Lung (tissue), 12 donors: ENCODE results near the gene STPG1. TPM values are rescaled to one million over a fixed set of nuclear protein-coding genes. Genes with fewer than 3 reads are reported as not detected.

Experiments used
- ATAC-seq: fragments of 200-7000 bp; cut with Tn5 transposase; one replicate; pipeline ENCODE4 v1.9.1; 2020; ENCODE audit warnings: moderate number of reproducible peaks; ENCODE audit not compliant: insufficient read depth, low FRiP score
- DNase-seq, 3 donors: peaks; one replicate each; pipeline ENCODE4 v3.0.0-alpha.2; 2013 to 2017
- H3K27ac ChIP-seq, 2 donors: one replicate each; pipeline ENCODE4 v1.5.1; 2013; ENCODE audit warnings: mild to moderate bottlenecking in 2 of 2, moderate library complexity in 2 of 2, control low read depth in 1 of 2, inconsistent platforms in 1 of 2, low read depth in 1 of 2, low read length in 1 of 2
- H3K27me3 ChIP-seq, 3 donors: one replicate each; pipeline ENCODE4 v1.5.1; 2013; ENCODE audit warnings: low read length in 2 of 3; ENCODE audit not compliant: control insufficient read depth in 3 of 3, insufficient read depth in 3 of 3
- H3K36me3 ChIP-seq, 4 donors: one replicate each; pipeline ENCODE4 v1.5.1; 2013; ENCODE audit warnings: low read length in 4 of 4, mild to moderate bottlenecking in 1 of 4, moderate library complexity in 1 of 4; ENCODE audit not compliant: control insufficient read depth in 4 of 4, insufficient read depth in 4 of 4
- H3K4me1 ChIP-seq, 5 donors: one replicate each; pipeline ENCODE4 v1.5.1; 2013; ENCODE audit warnings: low read length in 5 of 5, mild to moderate bottlenecking in 2 of 5, moderate library complexity in 1 of 5; ENCODE audit not compliant: control insufficient read depth in 5 of 5, insufficient read depth in 5 of 5
- H3K4me3 ChIP-seq: one replicate; pipeline ENCODE4 v1.5.1; 2013; ENCODE audit warnings: mild to moderate bottlenecking, control low read depth, moderate library complexity
- H3K9ac ChIP-seq, 2 donors: one replicate each; pipeline ENCODE4 v1.5.1; 2013; ENCODE audit warnings: low read length in 2 of 2, control low read depth in 1 of 2; ENCODE audit not compliant: insufficient read depth in 1 of 2
- H3K9me3 ChIP-seq, 4 donors: one replicate each; pipeline ENCODE4 v1.5.1; 2013; ENCODE audit warnings: low read length in 3 of 4, mild to moderate bottlenecking in 1 of 4, moderate library complexity in 1 of 4; ENCODE audit not compliant: control insufficient read depth in 4 of 4, insufficient read depth in 3 of 4
- WGBS, 2 donors: extraction: QIAGEN DNeasy Blood & Tissue Kit; methylation state at CpG; one replicate each; pipeline ENCODE4 v1.1.7; 2013; 5-methylcytosine and 5-hydroxymethylcytosine counted together
- polyA plus RNA-seq, 2 donors: library from polyadenylated mRNA; stranded (reverse); fragments of 200-250 nt; gene quantifications; one replicate each; pipeline ENCODE4 v1.2.1, GENCODE V29; 2013
- total RNA-seq, 2 donors: library from RNA; depleted of rRNA in 1 of 2; stranded (reverse); fragments of >200 nt in 1 of 2; gene quantifications; one replicate each; pipeline ENCODE4 v1.2.1, GENCODE V29; 2014 to 2021
- TF ChIP-seq, protein P1 (sequence below): IDR thresholded peaks from 2 replicates; pipeline ENCODE4 v1.5.1; 2012; ENCODE audit warnings: mild to moderate bottlenecking; ENCODE audit errors: control extremely low read depth, extremely low read depth
- donor health status: control.
- donor health status: control.
- donor health status: Bipolar disorder and iron deficiency.
- donor health status: healthy.
- donor health status: DM: yes; HTN: yes; CAD: no.

Gene STPG1
- total and polyA plus RNA-seq, 4 donors: 6.7 to 13.5 (median 9.8) TPM

- Histone ChIP-seq H3K27ac (no peak overlapping the region), H3K4me3 (no peak overlapping the region), H3K9me3 (peaks cover 0 to 2% (median 0%) of the 10 kb centered on the region in 4 donors), H3K9ac (no peak overlapping the region), H3K36me3 (no peaks in the 10 kb centered on the region), H3K4me1 (peaks cover 0 to 26% (median 3%) of the 10 kb centered on the region in 5 donors), H3K27me3 (no peaks in the 10 kb centered on the region)
- no peak for ATAC-seq
- TF ChIP-seq, protein P1, sequence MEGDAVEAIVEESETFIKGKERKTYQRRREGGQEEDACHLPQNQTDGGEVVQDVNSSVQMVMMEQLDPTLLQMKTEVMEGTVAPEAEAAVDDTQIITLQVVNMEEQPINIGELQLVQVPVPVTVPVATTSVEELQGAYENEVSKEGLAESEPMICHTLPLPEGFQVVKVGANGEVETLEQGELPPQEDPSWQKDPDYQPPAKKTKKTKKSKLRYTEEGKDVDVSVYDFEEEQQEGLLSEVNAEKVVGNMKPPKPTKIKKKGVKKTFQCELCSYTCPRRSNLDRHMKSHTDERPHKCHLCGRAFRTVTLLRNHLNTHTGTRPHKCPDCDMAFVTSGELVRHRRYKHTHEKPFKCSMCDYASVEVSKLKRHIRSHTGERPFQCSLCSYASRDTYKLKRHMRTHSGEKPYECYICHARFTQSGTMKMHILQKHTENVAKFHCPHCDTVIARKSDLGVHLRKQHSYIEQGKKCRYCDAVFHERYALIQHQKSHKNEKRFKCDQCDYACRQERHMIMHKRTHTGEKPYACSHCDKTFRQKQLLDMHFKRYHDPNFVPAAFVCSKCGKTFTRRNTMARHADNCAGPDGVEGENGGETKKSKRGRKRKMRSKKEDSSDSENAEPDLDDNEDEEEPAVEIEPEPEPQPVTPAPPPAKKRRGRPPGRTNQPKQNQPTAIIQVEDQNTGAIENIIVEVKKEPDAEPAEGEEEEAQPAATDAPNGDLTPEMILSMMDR: no peak
- DNase-seq: no peak
- WGBS, 2 donors: 86 to 87% methylated on average over 1 of the region's 1 CpG
These were observed 1.2 kb downstream of the STPG1 start for GRCh38 chr1:24412408-24412807.

DNA sequence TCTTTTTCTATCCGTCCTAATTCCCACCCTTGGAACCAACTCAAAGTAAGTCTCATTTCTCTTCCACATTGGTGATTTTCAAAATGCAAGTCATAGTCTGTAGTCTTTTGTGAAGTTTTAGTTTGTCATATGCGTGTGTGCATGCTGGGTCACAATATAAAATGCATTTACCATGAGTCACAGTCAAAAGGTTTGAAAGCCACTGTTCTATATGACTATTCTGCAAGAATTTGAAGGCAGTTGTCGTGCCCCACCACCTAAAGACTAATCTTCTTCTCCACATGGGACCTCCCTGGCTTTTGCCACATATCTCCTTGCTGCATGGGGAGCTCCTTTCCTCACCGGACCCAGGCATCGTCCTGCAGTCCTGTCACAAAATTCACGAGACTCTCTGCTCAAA lies 1.6 kb downstream of the STPG1 start:
- no peak for ATAC-seq
- no peak overlapping the region for H3K9ac ChIP-seq
- no peak overlapping the region for H3K4me3 ChIP-seq
- DNase-seq: no peak
- peaks cover 0 to 26% (median 3%) of the 10 kb centered on the region in 5 donors for H3K4me1 ChIP-seq
- H3K9me3 ChIP-seq: peaks cover 0 to 2% (median 0%) of the 10 kb centered on the region in 4 donors
- H3K36me3 ChIP-seq: no peaks in the 10 kb centered on the region
- WGBS, 2 donors: 78 to 82% methylated on average over 6 of the region's 6 CpGs
- H3K27me3 ChIP-seq: no peaks in the 10 kb centered on the region
- TF ChIP-seq, protein P1: no peak
- no peak overlapping the region for H3K27ac ChIP-seq

- H3K4me1 ChIP-seq: peaks cover 0 to 15% (median 0%) of the 10 kb centered on the region in 5 donors
- H3K27ac ChIP-seq: no peak overlapping the region
- no peak overlapping the region for H3K4me3 ChIP-seq
- TF ChIP-seq, protein P1: no peak
- ATAC-seq: no peak
- 97% methylated on average over 7 of the region's 7 CpGs for WGBS, 2 donors
- no peak overlapping the region for H3K9ac ChIP-seq
- DNase-seq: no peak
- H3K9me3 ChIP-seq: peaks cover 0 to 2% (median 0%) of the 10 kb centered on the region in 4 donors
- H3K36me3 ChIP-seq: no peaks in the 10 kb centered on the region
- no peaks in the 10 kb centered on the region for H3K27me3 ChIP-seq
These were observed 2.8 kb downstream of the STPG1 start for GRCh38 chr1:24410750-24411149.

DNA sequence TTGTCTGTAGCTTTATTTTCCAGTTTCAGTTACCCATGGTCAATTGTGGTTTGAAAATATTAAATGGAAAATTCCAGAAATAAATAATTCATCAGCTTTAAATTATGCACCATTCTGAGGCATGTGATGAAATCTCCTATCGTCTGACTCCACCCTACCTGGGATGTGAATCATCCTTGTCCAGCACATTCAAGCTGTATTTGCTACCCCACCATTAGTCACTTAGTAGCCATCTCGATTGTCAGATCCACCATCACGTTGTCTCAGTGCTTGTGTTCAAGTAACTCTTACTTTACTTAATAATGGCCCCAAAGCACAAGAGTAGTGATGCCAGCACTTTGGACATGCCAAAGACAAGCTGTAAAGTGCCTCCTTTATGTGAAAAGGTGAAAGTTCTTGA lies 4.0 kb downstream of the STPG1 start:
- DNase-seq (no peak), ATAC-seq (no peak)
- no peaks in the 10 kb centered on the region for H3K27me3 ChIP-seq
- H3K4me1 ChIP-seq: peaks cover 0 to 11% (median 0%) of the 10 kb centered on the region in 5 donors
- no peak overlapping the region for H3K9ac ChIP-seq
- peaks cover 0 to 2% (median 0%) of the 10 kb centered on the region in 4 donors for H3K9me3 ChIP-seq
- no peak overlapping the region for H3K27ac ChIP-seq
- H3K4me3 ChIP-seq: no peak overlapping the region
- H3K36me3 ChIP-seq: no peaks in the 10 kb centered on the region
- 78 to 84% methylated on average over 3 of the region's 3 CpGs for WGBS, 2 donors
- TF ChIP-seq, protein P1: no peak
